ENCODE data around the gene NGFR.

GRCh38 chr17:49527927-49528651 lies 33.0 kb downstream of the NGFR start:
- no peak for TF ChIP-seq CTCF (IDR thresholded peaks at IDR 0.05)
- TF ChIP-seq EP300 (IDR thresholded peaks at IDR 0.05), result no peak

Data from gastroesophageal sphincter (tissue), 3 donors.